IMR-90 (cell line): ENCODE measurements around the gene IL20. TPM values are rescaled to one million over a fixed set of nuclear protein-coding genes. Genes with fewer than 3 reads are reported as not detected.

Experiments
- ATAC-seq: fragments of 200-7000 bp; cut with Tn5 transposase; 2 replicates; pipeline ENCODE4 v1.9.1; 2020; ENCODE audit warnings: low read depth, mild to moderate bottlenecking, moderate library complexity
- BruUV-seq: library from RNA; stranded (reverse); fragments of 400-500 nt; replicated peaks from 2 replicates; lab custom pipeline; 2021; lab: Mats Ljungman, UMichigan
- CTCF ChIA-PET: fragments of 300-600 bp; formaldehyde crosslinking; extraction: SDS; loops from one replicate; lab custom pipeline; 2021; ENCODE audit warnings: antibody characterized with exemption; lab: Yijun Ruan, JAX
- POLR2A ChIA-PET: fragments of 300-600 bp; sonication (Branson Sonifier 250); formaldehyde crosslinking; loops from one replicate; lab custom pipeline; 2022; ENCODE audit warnings: antibody characterized with exemption; ENCODE audit not compliant: unreplicated experiment; lab: Charles Lee
- DNase-seq: peaks from one replicate; pipeline ENCODE4 v3.0.0; 2013
- H2AFZ ChIP-seq: replicated peaks from 2 replicates; pipeline ENCODE3; 2013; ENCODE audit warnings: low read length, mild to moderate bottlenecking; ENCODE audit not compliant: poor library complexity
- H2AK5ac ChIP-seq: 2 replicates; pipeline ENCODE4 v1.6.1; 2013; ENCODE audit warnings: low read depth, low read length, inconsistent platforms
- H2AK9ac ChIP-seq: replicated peaks from 2 replicates; pipeline ENCODE3; 2013; ENCODE audit warnings: mild to moderate bottlenecking, low read depth, low read length, moderate library complexity; ENCODE audit not compliant: poor library complexity
- H2BK120ac ChIP-seq: 2 replicates; pipeline ENCODE4 v1.6.1; 2013; ENCODE audit warnings: low read depth, low read length, inconsistent platforms
- H2BK15ac ChIP-seq: 3 replicates; pipeline ENCODE4 v1.6.1; 2013; ENCODE audit warnings: low read depth, low read length, inconsistent platforms
- H2BK20ac ChIP-seq: 2 replicates; pipeline ENCODE4 v1.6.1; 2013; ENCODE audit warnings: low read depth, mild to moderate bottlenecking, inconsistent platforms, low read length, moderate library complexity
- H2BK5ac ChIP-seq: 2 replicates; pipeline ENCODE4 v1.6.1; 2013; ENCODE audit warnings: mild to moderate bottlenecking, low read depth, low read length, inconsistent platforms; ENCODE audit not compliant: poor library complexity, severe bottlenecking
- H3K14ac ChIP-seq: replicated peaks from 2 replicates; pipeline ENCODE4 v1.6.1; 2013; ENCODE audit warnings: low read depth, low read length, inconsistent platforms
- H3K18ac ChIP-seq: 2 replicates; pipeline ENCODE4 v1.6.1; 2013; ENCODE audit warnings: low read depth, low read length, control low read depth
- H3K23ac ChIP-seq: 2 replicates; pipeline ENCODE4 v1.6.1; 2013; ENCODE audit warnings: low read depth, low read length, inconsistent platforms
- H3K27ac ChIP-seq: 2 replicates; pipeline ENCODE4 v1.5.1; 2013; ENCODE audit warnings: mild to moderate bottlenecking, control low read depth, low read length; ENCODE audit not compliant: insufficient read depth
- H3K27me3 ChIP-seq: 2 replicates; pipeline ENCODE4 v1.6.1; 2013; ENCODE audit warnings: low read length; ENCODE audit not compliant: control insufficient read depth, insufficient read depth
- H3K36me3 ChIP-seq: 2 replicates; pipeline ENCODE4 v1.6.1; 2013; ENCODE audit warnings: low read length, mixed read lengths; ENCODE audit not compliant: control insufficient read depth, insufficient read depth
- H3K4ac ChIP-seq: 2 replicates; pipeline ENCODE4 v1.6.1; 2013; ENCODE audit warnings: low read depth, low read length, inconsistent platforms
- H3K4me1 ChIP-seq: 2 replicates; pipeline ENCODE4 v1.6.1; 2013; ENCODE audit warnings: low read length, mixed read lengths; ENCODE audit not compliant: control insufficient read depth, insufficient read depth
- H3K4me2 ChIP-seq: 2 replicates; pipeline ENCODE4 v1.6.1; 2013; ENCODE audit warnings: low read depth, mild to moderate bottlenecking, control low read depth, low read length, moderate library complexity
- H3K4me3 ChIP-seq: 2 replicates; pipeline ENCODE4 v1.5.1; 2013; ENCODE audit warnings: low read depth, mild to moderate bottlenecking, control low read depth, low read length, moderate library complexity; ENCODE audit not compliant: insufficient read depth
- H3K56ac ChIP-seq: 2 replicates; pipeline ENCODE4 v1.6.1; 2013; ENCODE audit warnings: low read length, inconsistent platforms; ENCODE audit not compliant: insufficient read depth; ENCODE audit errors: extremely low read depth
- H3K79me1 ChIP-seq, 2 experiments: 2 replicates each; pipeline ENCODE4 v1.6.1; 2013; ENCODE audit warnings: low read length in 2 of 2, inconsistent platforms in 1 of 2, low read depth in 1 of 2
- H3K9ac ChIP-seq: 2 replicates; pipeline ENCODE4 v1.6.1; 2013; ENCODE audit warnings: low read depth, low read length, control low read depth
- H3K9me1 ChIP-seq: 2 replicates; pipeline ENCODE4 v1.6.1; 2013; ENCODE audit warnings: low read length, inconsistent platforms; ENCODE audit not compliant: insufficient read depth
- H3K9me3 ChIP-seq: 2 replicates; pipeline ENCODE4 v1.6.1; 2013; ENCODE audit warnings: low read length; ENCODE audit not compliant: control insufficient read depth, insufficient read depth
- H4K20me1 ChIP-seq: 2 replicates; pipeline ENCODE4 v1.6.1; 2013; ENCODE audit warnings: low read length, inconsistent platforms; ENCODE audit not compliant: insufficient read depth
- H4K5ac ChIP-seq: 2 replicates; pipeline ENCODE4 v1.6.1; 2013; ENCODE audit warnings: mild to moderate bottlenecking, low read depth, low read length, control low read depth
- H4K8ac ChIP-seq, 2 experiments: 2 replicates each; pipeline ENCODE4 v1.6.1; 2013; ENCODE audit warnings: low read depth in 2 of 2, low read length in 2 of 2, control low read depth in 1 of 2, inconsistent platforms in 1 of 2
- H4K91ac ChIP-seq: 2 replicates; pipeline ENCODE4 v1.6.1; 2013; ENCODE audit warnings: low read depth, low read length, inconsistent platforms; ENCODE audit not compliant: insufficient read depth
- BHLHE40 ChIP-seq: fragments of 150-350 bp; IDR thresholded peaks from 2 replicates; pipeline ENCODE4 v1.6.1; 2016; ENCODE audit warnings: mild to moderate bottlenecking, low read depth, low read length
- CEBPB ChIP-seq: IDR thresholded peaks from 2 replicates; pipeline ENCODE4 v1.6.1; 2012; ENCODE audit warnings: low read depth, low read length, improper control_type of control experiment
- CHD1 ChIP-seq: IDR thresholded peaks from 2 replicates; pipeline ENCODE4 v1.6.1; 2012; ENCODE audit warnings: low read depth, low read length, improper control_type of control experiment
- FOS ChIP-seq: fragments of 150-350 bp; IDR thresholded peaks from 2 replicates; pipeline ENCODE4 v1.6.1; 2016; ENCODE audit warnings: low read depth, low read length
- MAFK ChIP-seq: IDR thresholded peaks from 2 replicates; pipeline ENCODE4 v1.6.1; 2012; ENCODE audit warnings: low read depth, low read length, improper control_type of control experiment
- MAZ ChIP-seq: IDR thresholded peaks from 2 replicates; pipeline ENCODE4 v1.6.1; 2012; ENCODE audit warnings: low read depth, mild to moderate bottlenecking, low read length, improper control_type of control experiment, moderate library complexity, borderline replicate concordance
- MXI1 ChIP-seq: IDR thresholded peaks from 2 replicates; pipeline ENCODE4 v1.6.1; 2012; ENCODE audit warnings: low read depth, mild to moderate bottlenecking, low read length, moderate library complexity, borderline replicate concordance
- NFE2L2 ChIP-seq: fragments of 150-350 bp; IDR thresholded peaks from 2 replicates; pipeline ENCODE4 v1.6.1; 2016; ENCODE audit warnings: low read depth, mild to moderate bottlenecking, low read length
- RAD21 ChIP-seq: IDR thresholded peaks from 2 replicates; pipeline ENCODE4 v1.6.1; 2012; ENCODE audit warnings: low read length, improper control_type of control experiment
- RCOR1 ChIP-seq: IDR thresholded peaks from 2 replicates; pipeline ENCODE4 v1.6.1; 2012; ENCODE audit warnings: mild to moderate bottlenecking, low read length, improper control_type of control experiment; ENCODE audit not compliant: insufficient replicate concordance
- RFX5 ChIP-seq: IDR thresholded peaks from 2 replicates; pipeline ENCODE4 v1.8.0; 2012; ENCODE audit warnings: low read depth, mild to moderate bottlenecking, low read length, moderate library complexity
- SMC3 ChIP-seq: fragments of 150-350 bp; IDR thresholded peaks from 2 replicates; pipeline ENCODE4 v1.6.1; 2016; ENCODE audit warnings: low read depth, mild to moderate bottlenecking, antibody characterized with exemption, low read length, moderate library complexity
- whole genome bisulfite sequencing, 2 experiments: methylation state at CpG; one replicate each; pipeline versions ENCODE4 v1.1.5 to v1.1.7; 2013; ENCODE audit warnings: missing lambda C conversion rate in 2 of 2; ENCODE audit not compliant: insufficient read length in 1 of 2; ENCODE audit errors: extremely low coverage in 2 of 2; 5-methylcytosine and 5-hydroxymethylcytosine counted together
- dilution Hi-C: fragments of 300-500 bp; cut with HindIII; formaldehyde crosslinking; loops from one replicate; pipeline ENCODE4 v1.14.3; 2018; ENCODE audit warnings: low sequenced_read_pairs; ENCODE audit not compliant: unreplicated experiment
- in situ Hi-C: fragments of 300-500 bp; cut with MboI; formaldehyde crosslinking; loops from 3 replicates; pipeline ENCODE4 v1.14.3; 2019; ENCODE audit warnings: low sequenced_read_pairs, inconsistent platforms, mixed read lengths
- intact Hi-C: fragments of 100-400 bp; cut with micrococcal nuclease; formaldehyde crosslinking; loops from 2 replicates; pipeline ENCODE4 v1.10.0; 2022
- polyA plus RNA-seq, 3 experiments: library from polyadenylated mRNA; depleted of rRNA; stranded (reverse); fragments of >200 nt; gene quantifications; 2 replicates each; pipeline ENCODE4 v1.2.3, GENCODE V29; 2012; ENCODE audit warnings: low replicate concordance in 1 of 3
- total RNA-seq: library from RNA; depleted of rRNA; stranded (reverse); fragments of >200 nt; gene quantifications from 2 replicates; pipeline ENCODE4 v1.2.3, GENCODE V29; 2012
- TF ChIP-seq, protein P1 (sequence below): fragments of 150-350 bp; IDR thresholded peaks from 2 replicates; pipeline ENCODE4 v1.6.1; 2016; ENCODE audit warnings: low read depth, mild to moderate bottlenecking, low read length, moderate library complexity, borderline replicate concordance
- TF ChIP-seq, protein P2 (sequence below): conservative IDR thresholded peaks from 2 replicates; pipeline ENCODE4 v1.5.1; 2012; ENCODE audit warnings: mild to moderate bottlenecking, low read depth, low read length, improper control_type of control experiment

The IL20 gene
- total and polyA plus RNA-seq, 2 of the 4 experiments (the other 2 are of a cell fraction), result not detected

DNA sequence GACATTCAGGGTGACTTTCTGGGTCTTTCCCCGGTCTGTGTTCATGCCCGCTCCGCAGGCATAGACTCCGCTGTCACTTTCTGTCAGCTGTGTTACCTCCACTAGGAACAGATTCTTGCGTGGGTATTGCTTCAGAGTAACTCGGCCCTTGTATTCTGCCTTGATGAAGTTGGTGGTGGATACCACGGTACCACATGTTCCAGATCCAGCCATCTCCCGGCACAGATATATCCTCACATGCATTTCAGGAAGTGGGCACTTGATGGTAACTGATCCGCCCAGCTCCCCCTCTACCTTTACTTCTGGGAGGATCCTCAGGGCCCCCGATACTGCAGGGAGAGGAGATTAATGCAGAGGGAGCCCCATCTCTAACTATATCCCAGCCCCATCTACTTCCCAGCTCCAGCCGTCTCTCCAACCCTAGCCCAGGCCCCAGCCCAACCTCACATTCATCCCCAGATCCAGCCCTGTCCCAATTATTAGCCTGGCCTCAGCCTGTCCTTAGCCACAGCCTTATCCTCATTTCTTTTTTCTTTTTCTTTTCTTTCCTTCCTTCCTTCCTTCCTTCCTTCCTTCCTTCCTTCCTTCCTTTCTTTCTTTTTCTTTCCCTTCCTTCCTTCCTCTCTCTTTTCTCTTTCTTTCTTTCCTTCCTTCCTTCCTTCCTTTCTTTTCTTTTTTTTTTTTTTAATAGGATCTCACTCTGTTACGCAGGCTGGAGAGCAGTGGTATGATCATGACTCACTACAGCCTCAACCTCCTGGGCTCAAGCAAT lies 48.5 kb downstream of the IL20 start:
- no peak for ATAC-seq
- H3K4me1 ChIP-seq, result peaks cover 3% of the 10 kb centered on the region
- dilution Hi-C loops, result no loop called here
- TF ChIP-seq CEBPB (no peak), MAZ (no peak), NFE2L2 (no peak), RAD21 (no peak), MAFK (no peak), CHD1 (no peak), RFX5 (no peak), MXI1 (no peak), RCOR1 (no peak), FOS (no peak), SMC3 (no peak), BHLHE40 (no peak)
- TF ChIP-seq, protein P1, sequence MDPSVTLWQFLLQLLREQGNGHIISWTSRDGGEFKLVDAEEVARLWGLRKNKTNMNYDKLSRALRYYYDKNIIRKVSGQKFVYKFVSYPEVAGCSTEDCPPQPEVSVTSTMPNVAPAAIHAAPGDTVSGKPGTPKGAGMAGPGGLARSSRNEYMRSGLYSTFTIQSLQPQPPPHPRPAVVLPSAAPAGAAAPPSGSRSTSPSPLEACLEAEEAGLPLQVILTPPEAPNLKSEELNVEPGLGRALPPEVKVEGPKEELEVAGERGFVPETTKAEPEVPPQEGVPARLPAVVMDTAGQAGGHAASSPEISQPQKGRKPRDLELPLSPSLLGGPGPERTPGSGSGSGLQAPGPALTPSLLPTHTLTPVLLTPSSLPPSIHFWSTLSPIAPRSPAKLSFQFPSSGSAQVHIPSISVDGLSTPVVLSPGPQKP, result no peak
- TF ChIP-seq, protein P2, sequence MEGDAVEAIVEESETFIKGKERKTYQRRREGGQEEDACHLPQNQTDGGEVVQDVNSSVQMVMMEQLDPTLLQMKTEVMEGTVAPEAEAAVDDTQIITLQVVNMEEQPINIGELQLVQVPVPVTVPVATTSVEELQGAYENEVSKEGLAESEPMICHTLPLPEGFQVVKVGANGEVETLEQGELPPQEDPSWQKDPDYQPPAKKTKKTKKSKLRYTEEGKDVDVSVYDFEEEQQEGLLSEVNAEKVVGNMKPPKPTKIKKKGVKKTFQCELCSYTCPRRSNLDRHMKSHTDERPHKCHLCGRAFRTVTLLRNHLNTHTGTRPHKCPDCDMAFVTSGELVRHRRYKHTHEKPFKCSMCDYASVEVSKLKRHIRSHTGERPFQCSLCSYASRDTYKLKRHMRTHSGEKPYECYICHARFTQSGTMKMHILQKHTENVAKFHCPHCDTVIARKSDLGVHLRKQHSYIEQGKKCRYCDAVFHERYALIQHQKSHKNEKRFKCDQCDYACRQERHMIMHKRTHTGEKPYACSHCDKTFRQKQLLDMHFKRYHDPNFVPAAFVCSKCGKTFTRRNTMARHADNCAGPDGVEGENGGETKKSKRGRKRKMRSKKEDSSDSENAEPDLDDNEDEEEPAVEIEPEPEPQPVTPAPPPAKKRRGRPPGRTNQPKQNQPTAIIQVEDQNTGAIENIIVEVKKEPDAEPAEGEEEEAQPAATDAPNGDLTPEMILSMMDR, result no peak

More for the DNA sequence above, 48.5 kb downstream of the IL20 start:
- no peak overlapping the region for H4K8ac ChIP-seq
- no peaks in the 10 kb centered on the region for H4K20me1 ChIP-seq
- H2AK5ac ChIP-seq, result no peak overlapping the region; the same call in 1 of the 2 replicates
- H3K36me3 ChIP-seq, result no peaks in the 10 kb centered on the region
- H3K27ac ChIP-seq, result no peak overlapping the region
- H2BK5ac ChIP-seq, result no peak overlapping the region
- H3K27me3 ChIP-seq, result peaks cover 41% of the 10 kb centered on the region
- CTCF ChIA-PET, result no interaction called here
- H2AK9ac ChIP-seq, result no peak overlapping the region
- no peak overlapping the region for H2AFZ ChIP-seq
- H3K4ac ChIP-seq, result no peak overlapping the region
- no peak overlapping the region for H2BK120ac ChIP-seq
- BruUV-seq, result no TSS peak
- no peak for DNase-seq
- no peak overlapping the region for H2BK15ac ChIP-seq
- no peaks in the 10 kb centered on the region for H3K79me1 ChIP-seq
- H3K9me3 ChIP-seq, result no peaks in the 10 kb centered on the region
- H3K4me3 ChIP-seq, result no peak overlapping the region
- in situ Hi-C loops, result loop anchor here (5.0 to 10.0 kb wide), 4 partner anchors 107 to 429 kb away; partner anchors contain the start of gene EIF2D
- no peak overlapping the region for H3K14ac ChIP-seq
- no peak overlapping the region for H3K9ac ChIP-seq
- no peak overlapping the region for H4K91ac ChIP-seq
- no peak overlapping the region for H3K56ac ChIP-seq
- no peak overlapping the region for H2BK20ac ChIP-seq
- 60% methylated on average over 2 of the region's 12 CpGs; no CpG with 5 or more reads in 1 of the 2 experiments for WGBS, 2 experiments
- peaks cover 2% of the 10 kb centered on the region; the same call in 1 of the 2 replicates for H3K9me1 ChIP-seq
- H3K23ac ChIP-seq, result no peak overlapping the region
- no peak overlapping the region for H4K5ac ChIP-seq
- no peak overlapping the region for H3K18ac ChIP-seq
- intact Hi-C loops, result loop anchor here (2.0 to 10.0 kb wide), 4 partner anchors 161 to 491 kb away; no protein-coding TSS in a partner anchor
- H3K4me2 ChIP-seq, result no peak overlapping the region
- POLR2A ChIA-PET, result no interaction called here
